SIG-M5 treated with dmso at 0.1 percent for 504 hours (cell line): ENCODE results near the gene LCN12.

Experiments
- DNase-seq: peaks from one replicate; lab custom pipeline; 2025; ENCODE audit not compliant: unreplicated experiment; lab: John Stamatoyannopoulos, UW

Gene LCN12

DNA sequence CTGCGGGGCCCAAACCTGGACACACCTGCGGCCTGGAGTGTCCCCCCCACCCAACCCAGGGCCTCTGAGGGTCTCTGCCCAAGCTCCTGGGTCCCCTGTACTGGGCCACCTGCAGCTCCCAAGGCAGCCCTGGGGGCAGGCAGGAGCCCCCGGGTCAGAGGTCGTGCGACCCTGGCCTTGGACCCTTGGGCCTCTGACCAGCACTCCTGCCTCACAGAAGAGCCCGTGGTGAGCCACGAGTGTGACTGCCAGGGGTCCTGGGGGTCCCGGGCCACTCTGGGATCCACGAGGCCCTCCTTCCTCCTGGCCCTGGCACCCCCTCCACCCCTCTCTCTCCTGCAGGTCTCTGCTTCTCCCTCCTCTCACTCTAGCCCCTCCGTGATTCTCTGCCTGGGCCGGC lies 20.3 kb downstream of the LCN12 start:
- no peak for DNase-seq

DNA sequence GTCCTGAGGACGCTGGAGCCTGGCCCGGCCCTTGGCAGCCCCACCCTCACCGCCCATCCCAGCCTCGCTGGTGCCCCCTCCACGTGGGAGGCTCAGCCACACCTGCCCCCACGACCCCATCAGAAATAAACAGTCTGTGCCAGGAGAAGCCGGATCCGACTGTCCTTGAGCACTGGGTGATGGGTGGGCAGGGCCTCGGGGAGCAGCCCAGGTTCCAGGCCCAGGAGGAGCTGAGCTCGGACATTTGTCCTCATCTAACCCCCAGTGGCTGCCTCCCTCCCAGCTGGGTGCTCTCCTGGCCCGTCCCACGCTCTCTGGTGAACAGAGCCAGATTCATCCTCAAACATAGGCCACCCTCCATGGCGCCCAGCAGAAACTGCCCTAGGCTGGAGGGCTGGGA lies 20.7 kb downstream of the LCN12 start:
- DNase-seq = no peak

DNA sequence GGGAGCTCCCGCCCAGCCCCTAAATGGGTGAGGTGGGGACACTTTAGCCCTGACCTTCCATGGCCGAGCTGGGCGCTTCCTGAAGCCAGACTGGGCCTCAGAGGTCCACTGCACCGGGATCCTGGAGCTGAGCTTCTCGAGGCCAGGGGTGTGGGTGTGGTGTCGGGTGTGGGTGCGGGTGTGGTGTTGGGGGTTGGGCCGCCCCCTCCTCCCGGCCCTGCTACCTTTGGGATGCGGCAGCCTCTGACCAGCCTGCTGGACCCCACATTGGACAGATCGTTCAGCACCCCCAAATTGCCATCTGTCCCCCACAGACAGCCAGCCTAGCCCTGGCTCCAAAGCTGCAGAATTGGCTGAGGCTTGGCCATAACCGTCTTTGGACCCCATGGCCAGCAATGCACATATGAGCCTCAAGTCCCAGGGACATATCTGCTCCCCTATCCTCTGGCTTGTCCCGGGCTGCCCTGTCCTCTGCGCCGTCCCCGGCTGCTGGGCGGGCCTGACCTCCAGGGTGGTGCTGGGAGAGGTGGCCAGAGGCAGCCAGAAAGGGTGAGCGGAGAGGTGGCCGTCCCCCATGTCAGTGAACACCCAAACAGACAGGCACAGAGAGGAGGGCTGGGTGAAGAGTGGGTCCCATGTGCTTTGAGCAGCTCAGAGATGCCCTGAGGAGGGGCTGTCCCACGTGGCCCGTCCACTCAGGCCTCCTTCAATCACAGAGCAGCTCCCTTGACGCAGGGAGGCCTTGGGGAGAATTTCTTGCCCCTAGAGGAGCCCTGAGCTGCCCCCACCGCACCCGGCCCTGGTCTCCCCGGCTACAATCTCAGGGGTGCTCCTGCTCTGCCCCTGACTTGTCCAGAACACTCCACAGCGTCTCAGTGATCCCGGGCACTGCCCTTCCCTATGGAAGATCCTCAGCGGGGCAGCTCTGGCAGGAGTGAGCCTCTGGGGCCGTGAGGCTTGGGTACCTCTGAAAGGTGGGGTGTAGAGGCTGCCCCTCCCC lies 21.8 kb downstream of the LCN12 start:
- no peak for DNase-seq

DNA sequence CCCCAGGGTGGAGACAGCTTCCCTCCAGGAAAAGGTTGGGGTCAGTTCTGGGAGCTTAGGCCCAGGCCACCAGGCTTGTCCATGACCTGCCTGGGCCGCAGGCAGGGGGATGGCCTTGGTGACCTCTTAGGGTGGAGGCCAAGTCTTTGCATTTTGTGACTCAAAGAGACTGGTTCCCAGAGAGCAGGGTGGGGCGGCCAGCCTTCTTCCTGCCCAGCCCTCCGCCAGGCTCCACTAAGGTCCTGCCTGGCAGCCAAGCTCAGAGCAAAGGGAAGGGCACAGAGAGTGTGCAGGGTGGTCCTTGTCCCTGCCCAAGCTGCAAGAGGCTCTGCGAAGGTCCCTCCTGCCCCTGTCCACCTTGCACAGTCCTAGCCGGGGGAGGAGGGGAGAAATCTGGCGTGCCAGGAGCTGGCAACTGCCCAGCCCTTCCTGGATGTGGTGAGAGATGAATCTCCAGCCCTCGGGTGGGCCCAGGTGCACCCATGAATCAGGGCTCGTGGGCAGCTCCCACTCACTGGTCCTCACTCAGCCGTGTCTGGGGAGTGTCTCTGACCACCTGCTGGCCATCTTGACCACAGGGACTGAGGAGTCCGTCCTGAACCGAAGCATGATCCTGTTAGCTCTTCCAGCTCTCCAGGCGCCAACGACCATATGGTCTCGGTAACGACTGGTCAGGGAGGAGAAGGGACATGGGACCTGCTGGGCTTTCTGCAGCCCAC lies 22.9 kb downstream of the LCN12 start:
- no peak for DNase-seq

DNA sequence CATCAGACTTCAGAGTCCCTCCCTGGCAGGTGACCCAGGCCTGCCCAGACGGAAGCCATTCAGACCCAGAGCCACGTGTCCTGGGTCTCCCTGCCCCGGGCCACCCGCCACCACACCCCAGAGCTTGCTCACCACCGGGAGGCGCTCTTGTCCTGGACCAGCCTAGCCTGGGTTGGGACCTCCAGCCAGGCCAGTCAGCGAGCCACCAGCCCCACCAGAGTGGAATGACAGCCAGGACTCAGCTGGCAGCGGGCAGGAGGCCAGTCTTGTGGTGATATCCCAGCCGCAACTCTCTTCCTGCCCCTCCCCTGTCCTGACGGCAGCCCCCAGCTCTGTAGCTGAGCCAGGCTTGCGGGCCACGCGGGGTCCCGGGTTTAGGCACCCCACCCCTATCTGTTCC lies 23.6 kb downstream of the LCN12 start:
- no peak for DNase-seq

DNA sequence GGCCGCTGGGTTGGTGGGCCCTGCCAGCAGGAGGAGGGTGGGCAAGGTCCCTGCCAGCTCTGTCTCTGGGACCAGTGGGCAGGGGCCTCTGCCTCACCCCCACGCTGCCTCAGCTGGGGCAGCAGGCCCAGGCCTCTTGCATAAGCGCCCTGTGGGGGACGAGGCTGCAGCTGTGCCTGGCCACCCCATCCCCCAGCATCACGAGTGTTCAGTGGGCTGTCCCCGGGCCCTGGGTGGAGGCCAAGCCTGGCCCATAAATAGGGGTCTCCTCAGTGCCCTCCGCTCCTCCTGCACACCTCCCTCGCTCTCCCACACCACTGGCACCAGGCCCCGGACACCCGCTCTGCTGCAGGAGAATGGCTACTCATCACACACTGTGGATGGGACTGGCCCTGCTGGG lies 25.1 kb downstream of the LCN12 start, which contains the start of gene PTGDS:
Gene PTGDS, plus strand, starts transcription at position 282 of the 400 bp plus-strand sequence. Its CDS starts 75 bp downstream, at position 357.
- DNase-seq = no peak

DNA sequence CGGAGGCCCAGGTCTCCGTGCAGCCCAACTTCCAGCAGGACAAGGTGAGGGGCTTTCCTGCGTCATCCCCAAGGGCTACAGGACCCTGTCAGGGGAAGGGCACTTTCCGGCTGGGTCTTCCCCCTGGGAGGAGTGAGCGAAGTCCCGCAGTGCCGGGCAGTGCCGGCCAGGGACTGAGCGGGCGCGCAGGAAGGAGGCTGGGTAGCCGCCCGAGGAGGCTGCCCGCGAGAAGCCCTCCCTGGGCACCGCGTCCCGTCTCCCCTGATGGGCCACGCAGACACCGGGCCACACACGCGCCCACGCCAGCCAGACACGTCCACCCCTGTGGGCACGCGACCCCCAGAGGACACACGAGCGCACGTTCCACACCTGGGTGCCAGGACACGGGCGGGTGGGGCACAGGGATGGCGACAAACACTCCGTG lies 25.6 kb downstream of the LCN12 start:
- no peak for DNase-seq

DNA sequence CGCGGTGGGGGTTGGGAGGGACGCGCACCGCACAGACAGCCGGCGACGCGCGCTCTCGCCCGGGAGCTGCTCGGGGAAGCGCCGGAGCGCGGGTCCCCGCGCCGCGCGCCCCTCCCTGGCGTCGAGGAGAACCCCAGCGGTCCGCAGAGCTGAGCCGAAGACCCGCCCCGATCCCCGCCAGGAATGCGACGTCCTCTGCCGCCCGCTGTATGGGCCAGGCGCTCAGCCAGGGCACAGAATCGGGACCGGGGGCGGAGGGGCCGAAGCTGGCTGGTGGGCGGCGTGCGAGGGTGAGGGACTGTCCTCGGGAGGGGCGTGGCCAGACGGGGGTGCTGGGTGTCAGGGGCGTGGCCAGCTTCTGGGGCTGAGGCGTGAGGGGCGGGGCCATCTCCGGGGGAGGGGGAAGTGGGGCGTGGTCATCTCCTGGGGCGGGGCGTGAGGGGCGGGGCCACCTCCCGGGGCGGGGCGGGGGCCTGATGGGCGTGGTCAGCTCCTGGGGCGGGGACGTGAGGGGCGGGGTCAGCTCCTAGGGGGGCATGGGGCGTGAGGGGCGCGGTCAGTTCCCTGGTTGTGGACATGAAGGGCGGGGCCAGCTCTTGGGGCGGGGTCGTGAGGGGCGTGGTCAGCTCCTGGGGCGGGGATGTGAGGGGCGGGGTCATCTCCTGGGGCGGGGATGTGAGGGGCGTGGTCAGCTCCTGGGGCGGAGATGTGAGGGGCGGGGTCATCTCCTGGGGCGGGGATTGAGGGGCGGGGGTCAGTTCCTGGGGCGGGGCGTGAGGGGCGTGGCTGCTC lies 26.2 kb downstream of the LCN12 start:
- DNase-seq = no peak

DNA sequence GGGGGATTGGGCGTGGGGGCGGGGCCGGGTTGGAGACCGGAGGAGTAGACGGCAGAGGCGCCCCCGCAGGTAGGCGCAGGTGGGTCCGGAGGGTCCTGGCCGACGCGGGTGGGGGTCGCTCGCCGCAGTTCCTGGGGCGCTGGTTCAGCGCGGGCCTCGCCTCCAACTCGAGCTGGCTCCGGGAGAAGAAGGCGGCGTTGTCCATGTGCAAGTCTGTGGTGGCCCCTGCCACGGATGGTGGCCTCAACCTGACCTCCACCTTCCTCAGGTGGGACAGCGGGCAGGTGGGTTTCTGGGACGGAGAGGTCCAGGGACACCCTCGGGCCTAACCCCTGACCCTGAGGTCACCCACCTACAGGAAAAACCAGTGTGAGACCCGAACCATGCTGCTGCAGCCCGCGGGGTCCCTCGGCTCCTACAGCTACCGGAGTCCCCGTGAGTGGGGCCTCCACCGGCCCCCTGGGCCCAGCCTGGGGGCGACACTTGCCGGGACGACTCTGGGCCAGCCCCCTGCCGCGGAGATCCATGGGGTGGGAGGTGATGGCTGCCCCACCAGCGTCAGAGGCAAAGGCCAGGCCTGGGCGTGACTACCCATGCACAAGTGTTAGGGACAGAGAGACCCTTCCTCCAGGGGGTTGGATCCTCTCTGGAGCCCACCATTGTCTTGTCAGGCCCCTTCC lies 26.9 kb downstream of the LCN12 start:
- DNase-seq = no peak

DNA sequence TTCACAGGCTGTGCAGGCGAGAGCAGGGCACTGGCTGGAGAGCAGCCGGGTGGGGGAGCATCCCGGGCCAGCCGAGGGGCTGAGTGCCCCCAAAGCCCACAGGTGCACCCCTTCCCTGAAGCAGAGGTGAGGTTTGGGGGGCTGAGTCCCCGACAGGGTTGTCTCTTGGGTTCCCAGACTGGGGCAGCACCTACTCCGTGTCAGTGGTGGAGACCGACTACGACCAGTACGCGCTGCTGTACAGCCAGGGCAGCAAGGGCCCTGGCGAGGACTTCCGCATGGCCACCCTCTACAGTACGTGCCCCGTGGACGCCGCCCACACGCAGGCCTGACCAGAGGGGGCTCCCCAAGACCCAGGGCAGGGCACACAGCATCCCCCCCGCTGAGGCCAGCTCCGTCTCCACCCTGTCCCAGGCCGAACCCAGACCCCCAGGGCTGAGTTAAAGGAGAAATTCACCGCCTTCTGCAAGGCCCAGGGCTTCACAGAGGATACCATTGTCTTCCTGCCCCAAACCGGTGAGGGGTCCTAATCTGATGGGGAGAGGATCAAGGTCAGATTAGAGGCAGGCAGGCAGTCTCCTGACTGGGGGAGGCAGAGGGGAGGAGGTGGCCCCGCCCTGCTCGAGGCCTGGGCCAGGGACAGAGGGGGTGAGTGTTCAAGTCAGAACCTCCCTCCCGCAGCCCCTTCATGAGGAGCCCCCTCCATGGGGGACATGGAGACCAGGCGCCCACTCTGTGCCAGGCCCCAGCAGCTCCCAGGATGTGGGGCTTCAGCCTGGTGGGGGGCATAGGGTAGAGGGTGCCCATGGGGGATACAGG lies 27.9 kb downstream of the LCN12 start:
- no peak for DNase-seq

DNA sequence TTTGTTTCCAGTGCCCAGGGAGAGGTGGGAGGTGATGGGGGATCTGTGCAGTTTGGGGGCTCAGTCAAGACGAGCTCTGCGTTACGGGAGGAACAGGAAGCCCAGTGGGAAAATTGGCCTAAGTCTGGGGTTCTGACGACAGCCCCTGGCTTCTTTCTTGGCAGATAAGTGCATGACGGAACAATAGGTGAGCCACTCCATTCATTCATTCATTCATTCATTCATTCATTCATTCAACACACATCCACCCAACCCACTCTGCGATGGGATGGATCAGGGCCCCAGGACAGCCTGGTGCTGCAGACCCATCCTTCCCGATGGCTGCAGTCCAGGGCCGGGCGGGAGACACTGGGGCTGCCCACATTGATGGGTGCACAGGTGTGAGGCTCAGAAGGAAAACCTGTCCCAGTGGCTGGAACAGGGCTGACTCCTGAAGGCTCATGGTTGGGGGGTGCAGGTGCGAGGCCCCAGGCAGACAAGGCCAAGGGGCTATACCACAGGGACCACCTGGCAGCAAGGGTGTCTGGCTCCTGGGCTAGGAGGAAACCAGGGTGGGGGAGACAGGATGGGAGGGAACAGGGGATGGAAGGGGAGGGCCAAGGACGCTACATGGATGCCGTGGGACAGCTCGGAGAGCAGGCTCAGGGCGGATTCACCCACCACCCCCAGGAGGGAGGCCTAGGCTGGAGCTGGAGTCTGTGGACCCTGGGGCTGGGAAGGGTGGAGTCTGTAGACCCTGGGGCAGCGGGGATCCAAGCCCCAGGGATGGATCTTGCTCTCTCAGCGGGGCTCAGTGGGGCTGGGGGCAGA lies 28.8 kb downstream of the LCN12 start:
- no peak for DNase-seq

DNA sequence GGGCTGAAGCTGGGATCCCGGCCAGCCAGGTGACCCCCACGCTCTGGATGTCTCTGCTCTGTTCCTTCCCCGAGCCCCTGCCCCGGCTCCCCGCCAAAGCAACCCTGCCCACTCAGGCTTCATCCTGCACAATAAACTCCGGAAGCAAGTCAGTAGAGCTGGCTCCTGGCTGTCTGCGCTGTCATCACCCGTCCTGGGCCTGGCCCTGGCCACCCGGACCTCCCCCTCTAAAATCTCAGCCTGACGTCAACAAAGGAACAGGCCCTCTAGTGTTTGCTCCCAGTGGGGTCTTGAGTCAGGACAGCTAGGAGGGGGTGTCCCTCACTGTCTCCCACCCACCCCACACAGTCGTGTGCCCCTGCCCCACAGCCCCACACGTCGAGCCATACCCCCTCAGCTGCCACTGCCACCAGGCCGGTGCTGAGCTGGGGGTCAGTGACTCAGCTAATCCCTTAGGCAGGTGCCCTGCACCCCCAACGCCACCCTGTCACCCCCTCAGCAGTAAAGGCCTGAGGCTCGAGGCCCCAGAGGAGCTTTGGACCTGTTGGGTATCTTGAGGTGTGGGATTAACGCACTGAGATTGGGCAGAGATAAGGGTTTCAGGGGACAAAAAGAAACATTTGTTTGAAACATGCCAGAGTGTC lies 29.6 kb downstream of the LCN12 start:
- DNase-seq = no peak

DNA sequence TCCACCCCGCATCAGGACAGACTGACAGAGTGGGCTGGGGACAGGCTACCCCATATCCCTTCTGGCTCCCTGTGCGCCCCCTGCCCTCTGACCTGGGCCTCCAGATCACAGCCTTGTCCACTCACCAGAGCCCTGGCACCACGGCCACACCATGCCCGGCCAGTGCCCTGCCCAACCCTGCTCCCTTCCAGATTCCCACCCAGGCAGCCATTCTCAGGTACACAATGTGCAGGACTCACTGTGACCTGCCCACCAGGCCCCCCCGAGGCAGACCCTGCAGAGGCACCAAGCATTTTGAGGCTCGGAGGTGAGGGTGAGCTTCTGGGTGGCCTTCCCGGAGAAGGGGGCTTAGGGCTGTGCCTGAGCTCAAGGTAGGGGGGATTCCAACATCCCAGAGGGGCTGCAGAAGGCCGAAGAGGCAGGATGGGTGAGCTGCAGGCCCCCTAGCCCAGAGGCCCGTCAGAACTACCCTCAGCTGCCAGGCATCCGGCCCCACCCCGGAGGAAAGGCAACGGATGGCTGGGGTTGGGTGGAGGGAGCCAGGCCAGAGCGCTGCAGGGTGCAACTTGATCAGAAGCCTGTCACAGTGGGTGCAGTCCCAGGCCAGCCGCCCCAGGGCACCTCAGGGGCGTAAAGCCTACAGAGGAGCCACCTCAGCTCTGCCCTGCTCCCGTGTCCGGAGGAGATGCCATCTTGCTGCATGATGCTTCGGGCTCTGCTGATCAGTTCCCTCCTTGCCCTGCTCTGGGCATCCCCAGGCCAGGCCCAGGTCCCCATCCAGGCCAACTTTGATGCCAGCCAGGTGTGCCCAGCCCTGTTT lies 30.4 kb downstream of the LCN12 start, which contains the start of gene LCNL1:
Gene LCNL1, plus strand, starts transcription at position 762 of the 820 bp plus-strand sequence. CDS start 594 bp downstream, outside the sequence.
- DNase-seq = no peak

DNA sequence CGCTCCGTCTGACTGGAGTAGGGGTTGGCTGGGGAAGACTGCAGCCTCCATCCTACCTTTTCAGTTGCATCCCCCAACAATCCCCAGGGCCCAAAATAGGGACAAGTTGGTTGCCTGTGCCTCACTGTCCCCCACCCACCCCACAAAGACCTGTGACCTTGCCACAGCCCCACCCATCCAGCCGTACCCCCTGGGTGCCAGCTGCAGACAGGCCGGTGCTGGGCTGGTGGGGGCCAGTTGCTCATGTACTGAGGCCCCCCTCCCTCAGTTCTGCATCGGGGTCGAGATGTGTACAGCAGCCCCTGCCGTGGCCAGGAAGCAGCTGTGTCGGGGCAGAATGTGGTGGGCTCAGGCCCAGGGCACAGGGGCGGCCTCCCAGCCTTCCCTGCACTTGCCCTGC lies 31.1 kb downstream of the LCN12 start:
- no peak for DNase-seq

DNA sequence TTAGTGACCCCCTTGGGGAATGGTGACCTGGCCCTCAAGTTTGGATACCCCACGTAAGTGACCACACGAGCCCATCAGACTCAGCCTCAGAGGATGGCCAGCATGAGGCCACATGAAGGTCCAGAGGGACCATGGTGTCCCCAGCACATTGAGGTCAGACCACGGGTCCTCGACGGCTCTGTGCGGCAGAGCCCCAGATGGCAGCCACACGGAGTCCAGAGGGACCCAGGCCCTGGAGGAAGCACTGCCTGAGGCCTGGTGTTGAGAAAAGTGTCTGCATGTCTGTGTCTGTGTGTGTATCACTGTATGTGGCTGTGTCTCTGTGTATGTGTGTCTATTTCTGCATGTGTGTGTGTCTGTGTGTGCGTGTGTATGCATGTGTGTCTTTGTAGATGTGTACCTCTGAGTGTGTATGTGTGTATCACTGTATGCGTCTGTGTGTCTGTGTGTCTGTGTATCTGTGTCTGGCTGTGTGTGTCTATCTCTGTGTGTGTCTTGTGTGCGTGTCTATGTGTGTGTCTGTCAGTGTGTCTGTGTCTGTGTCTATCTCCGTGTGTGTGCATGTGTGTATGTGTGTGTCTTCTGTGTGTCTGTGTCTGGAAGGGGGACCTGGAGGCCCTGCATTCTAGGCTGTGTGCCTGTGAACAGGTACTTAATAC lies 31.7 kb downstream of the LCN12 start:
- DNase-seq = no peak

DNA sequence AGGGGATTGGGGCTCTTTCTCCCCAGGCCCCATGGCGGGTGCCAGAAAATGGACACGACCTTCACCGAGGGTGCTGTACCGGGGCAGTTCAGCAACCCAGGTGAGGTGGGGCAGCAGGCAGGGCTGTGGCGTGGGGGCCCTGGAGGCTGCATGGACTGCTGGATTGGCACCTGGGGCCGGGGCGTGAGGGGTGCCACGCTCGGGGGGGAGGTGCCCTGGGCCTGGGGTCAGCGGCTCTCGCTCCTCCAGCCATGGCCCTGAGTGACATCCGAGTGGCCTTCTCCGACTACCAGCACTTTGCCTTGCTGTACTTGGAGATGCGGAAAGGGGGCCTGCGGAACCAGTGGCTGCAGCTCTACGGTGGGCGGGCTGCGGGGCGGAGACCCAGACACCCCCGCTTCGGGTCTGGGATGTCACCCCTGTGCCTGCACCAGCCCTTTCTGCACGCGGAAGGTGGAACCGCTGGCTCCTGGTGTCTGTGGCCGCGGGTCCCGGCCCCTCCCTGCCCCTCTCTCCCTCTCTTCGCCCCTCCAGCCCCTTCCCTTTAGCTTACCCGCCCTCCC lies 32.5 kb downstream of the LCN12 start:
- DNase-seq = no peak
